HCT116 (cell line): ENCODE results near the gene TMEM150A. TPM values are rescaled to one million over a fixed set of nuclear protein-coding genes. Genes with fewer than 3 reads are reported as not detected.

Experiments
- ATAC-seq: fragments of 200-7000 bp; cut with Tn5 transposase; 2 replicates; pipeline ENCODE4 v1.9.1; 2020; ENCODE audit warnings: mild to moderate bottlenecking, moderate library complexity
- BruUV-seq: library from RNA; stranded (reverse); fragments of 400-500 nt; replicated peaks from 2 replicates; lab custom pipeline; 2021; lab: Mats Ljungman, UMichigan
- CTCF ChIA-PET: fragments of 300-600 bp; sonication (Branson Sonifier 250); formaldehyde crosslinking; loops from one replicate; lab custom pipeline; 2021; ENCODE audit warnings: antibody characterized with exemption; lab: Charles Lee
- POLR2A ChIA-PET: fragments of 300-600, 350-600 bp; sonication (Branson Sonifier 250); formaldehyde crosslinking; loops from one replicate; lab custom pipeline; 2021; ENCODE audit warnings: antibody characterized with exemption; lab: Charles Lee
- RAD21 ChIA-PET, 2 experiments: fragments of 300-600 bp; sonication (Branson Sonifier 250); formaldehyde crosslinking; loops; one replicate each; lab custom pipeline; 2023; ENCODE audit warnings: low total read pairs in 2 of 2; ENCODE audit not compliant: uncharacterized antibody in 2 of 2, unreplicated experiment in 2 of 2, low non-redundant PET in 1 of 2; lab: Charles Lee
- DNase-seq: peaks from one replicate; pipeline ENCODE4 v3.0.0-alpha.2; 2010; ENCODE audit warnings: low read depth, low spot score
- H2AFZ ChIP-seq: fragments of 200-600 bp; shearing (Covaris generic), sonication (generic); 2 replicates; pipeline ENCODE4 v1.6.1; 2017; ENCODE audit warnings: low read depth, mixed run types, mixed read lengths, antibody characterized with exemption, low read length; ENCODE audit not compliant: poor library complexity, severe bottlenecking
- H3K27ac ChIP-seq: 2 replicates; pipeline ENCODE4 v1.5.1; 2012; ENCODE audit warnings: low read depth, low read length
- H3K27me3 ChIP-seq: fragments of 200-600 bp; sonication (generic); 2 replicates; pipeline ENCODE4 v1.6.1; 2016; ENCODE audit warnings: mixed run types, low read length, mixed read lengths; ENCODE audit not compliant: insufficient read depth
- H3K36me3 ChIP-seq, 2 experiments: fragments of 200-500 bp in 1 of 2; fragments of 200-600 bp in 1 of 2; sonication (Bioruptor generic) in 1 of 2; sonication (generic) in 1 of 2; 2 replicates each; pipeline versions ENCODE4 v1.5.1 to v1.6.1; 2014 to 2016; ENCODE audit warnings: low read length in 2 of 2, inconsistent platforms in 1 of 2, mixed read lengths in 1 of 2, mixed run types in 1 of 2; ENCODE audit not compliant: insufficient read depth in 2 of 2, control insufficient read depth in 1 of 2
- H3K4me1 ChIP-seq, 2 experiments: fragments of 200-600 bp in 1 of 2; sonication (generic) in 1 of 2; 2 replicates each; pipeline versions ENCODE4 v1.5.1 to v1.6.1; 2012 to 2017; ENCODE audit warnings: low read length in 2 of 2, inconsistent platforms in 1 of 2, mild to moderate bottlenecking in 1 of 2, mixed read lengths in 1 of 2, mixed run types in 1 of 2, moderate library complexity in 1 of 2; ENCODE audit not compliant: insufficient read depth in 2 of 2, control insufficient read depth in 1 of 2
- H3K4me2 ChIP-seq: fragments of 200-600 bp; sonication (generic); 2 replicates; pipeline ENCODE4 v1.6.1; 2017; ENCODE audit warnings: mixed run types, low read length, mixed read lengths
- H3K4me3 ChIP-seq, 2 experiments: fragments of 200-600 bp in 1 of 2; sonication (generic) in 1 of 2; replicated peaks in 1 of 2; 2 replicates each; pipeline ENCODE4 v1.5.1; 2011 to 2016; ENCODE audit warnings: low read length in 2 of 2, control low read depth in 1 of 2, low read depth in 1 of 2, mild to moderate bottlenecking in 1 of 2, mixed read lengths in 1 of 2, mixed run types in 1 of 2
- H3K79me2 ChIP-seq: fragments of 200-600 bp; sonication (generic); 2 replicates; pipeline ENCODE4 v1.6.1; 2017; ENCODE audit warnings: mild to moderate bottlenecking, mixed run types, low read length, moderate library complexity, mixed read lengths; ENCODE audit not compliant: insufficient read depth
- H3K9ac ChIP-seq: fragments of 200-600 bp; sonication (generic); 2 replicates; pipeline ENCODE4 v1.6.1; 2016; ENCODE audit warnings: low read length, mixed read lengths
- H3K9me2 ChIP-seq: fragments of 200-600 bp; sonication (generic), shearing (Covaris generic); 2 replicates; pipeline ENCODE4 v1.6.1; 2017; ENCODE audit warnings: mixed run types, mild to moderate bottlenecking, moderate library complexity; ENCODE audit not compliant: insufficient read depth
- H3K9me3 ChIP-seq, 2 experiments: fragments of 200-500 bp in 1 of 2; fragments of 200-600 bp in 1 of 2; sonication (Bioruptor generic) in 1 of 2; sonication (generic) in 1 of 2; 2 replicates each; pipeline ENCODE4 v1.6.1; 2014 to 2017; ENCODE audit warnings: low read length in 2 of 2, mixed read lengths in 2 of 2, inconsistent platforms in 1 of 2, low read depth in 1 of 2, mild to moderate bottlenecking in 1 of 2, mixed run types in 1 of 2, moderate library complexity in 1 of 2; ENCODE audit not compliant: control insufficient read depth in 1 of 2, insufficient read depth in 1 of 2
- H4K20me1 ChIP-seq: fragments of 200-600 bp; sonication (generic), shearing (Covaris generic); 2 replicates; pipeline ENCODE4 v1.6.1; 2017; ENCODE audit warnings: mixed run types, mild to moderate bottlenecking, moderate library complexity; ENCODE audit not compliant: insufficient read depth
- ATF3 ChIP-seq: IDR thresholded peaks from 2 replicates; pipeline ENCODE4 v1.6.1; 2012
- CBX3 ChIP-seq: IDR thresholded peaks from 2 replicates; pipeline ENCODE4 v1.6.1; 2012; ENCODE audit warnings: low read depth
- CEBPB ChIP-seq: IDR thresholded peaks from 2 replicates; pipeline ENCODE4 v1.6.1; 2012; ENCODE audit warnings: low read depth
- CTCF ChIP-seq, 3 experiments: fragments of 200-600 bp in 1 of 3; sonication (generic) in 1 of 3; IDR thresholded peaks in 2 of 3; conservative IDR thresholded peaks in 1 of 3; 2 replicates each; pipeline ENCODE4 v1.5.1; 2012 to 2017; ENCODE audit warnings: low read depth in 2 of 3, low read length in 2 of 3, antibody characterized with exemption in 1 of 3, borderline replicate concordance in 1 of 3, control low read depth in 1 of 3, mild to moderate bottlenecking in 1 of 3, mixed read lengths in 1 of 3, mixed run types in 1 of 3, moderate library complexity in 1 of 3; ENCODE audit not compliant: insufficient read depth in 1 of 3
- EZH2 ChIP-seq: fragments of 200-600 bp; sonication (generic); IDR thresholded peaks from 2 replicates; pipeline ENCODE4 v1.6.1; 2017; ENCODE audit warnings: antibody characterized with exemption, mixed run types
- EZH2phosphoT487 ChIP-seq: fragments of 200-600 bp; IDR thresholded peaks from 2 replicates; pipeline ENCODE4 v1.6.1; 2018; ENCODE audit warnings: antibody characterized with exemption, borderline replicate concordance
- FOSL1 ChIP-seq: IDR thresholded peaks from 2 replicates; pipeline ENCODE4 v1.6.1; 2012; ENCODE audit warnings: low read depth
- JUND ChIP-seq: IDR thresholded peaks from 2 replicates; pipeline ENCODE4 v1.6.1; 2012
- MAX ChIP-seq: IDR thresholded peaks from 2 replicates; pipeline ENCODE4 v1.6.1; 2012
- POLR2A ChIP-seq: IDR thresholded peaks from 2 replicates; pipeline ENCODE4 v1.7.0; 2011; ENCODE audit warnings: borderline replicate concordance; ENCODE audit not compliant: insufficient read depth, insufficient read length; ENCODE audit errors: extremely low read depth
- POLR2AphosphoS5 ChIP-seq: IDR thresholded peaks from 2 replicates; pipeline ENCODE4 v1.6.1; 2011; ENCODE audit warnings: mild to moderate bottlenecking, low read depth, low read length, moderate library complexity
- RAD21 ChIP-seq: IDR thresholded peaks from 2 replicates; pipeline ENCODE4 v1.6.1; 2012; ENCODE audit warnings: low read depth, mild to moderate bottlenecking
- REST ChIP-seq: IDR thresholded peaks from 2 replicates; pipeline ENCODE4 v1.6.1; 2012; ENCODE audit warnings: low read depth
- SIN3A ChIP-seq: IDR thresholded peaks from 2 replicates; pipeline ENCODE4 v1.6.1; 2012; ENCODE audit warnings: low read depth
- SP1 ChIP-seq: IDR thresholded peaks from 2 replicates; pipeline ENCODE4 v1.6.1; 2012; ENCODE audit warnings: low read depth
- SRF ChIP-seq: IDR thresholded peaks from 2 replicates; pipeline ENCODE4 v1.6.1; 2012; ENCODE audit warnings: low read depth
- TCF7L2 ChIP-seq: IDR thresholded peaks from 2 replicates; pipeline ENCODE4 v1.7.0; 2011; ENCODE audit warnings: borderline replicate concordance, inconsistent platforms; ENCODE audit not compliant: insufficient read depth, insufficient read length; ENCODE audit errors: extremely low read depth
- ZBTB33 ChIP-seq: IDR thresholded peaks from 2 replicates; pipeline ENCODE4 v1.6.1; 2011; ENCODE audit warnings: mild to moderate bottlenecking, low read length, moderate library complexity; ENCODE audit not compliant: insufficient replicate concordance; ENCODE audit errors: extremely low read depth
- ZNF274 ChIP-seq: fragments of 200-500 bp; sonication (Bioruptor generic); IDR thresholded peaks from 2 replicates; pipeline ENCODE4 v1.6.1; 2014; ENCODE audit warnings: mild to moderate bottlenecking, low read depth, low read length, inconsistent platforms
- intact Hi-C: fragments of 100-400 bp; cut with micrococcal nuclease; formaldehyde crosslinking; loops from 2 replicates; pipeline ENCODE4 v1.10.0; 2022
- total RNA-seq: library from RNA; stranded (reverse); gene quantifications from one replicate; pipeline ENCODE4 v1.2.1, GENCODE V29; 2021; ENCODE audit not compliant: unreplicated experiment

Gene TMEM150A
- total RNA-seq, 1 experiment from 2014 or later = 9.9 TPM

- intact Hi-C loops = no loop called here
- ChIA-PET POLR2A (interaction anchor here (0.8 to 15.3 kb wide), 6 partner anchors 9 to 136 kb away, joined by 3 to 236 read pairs (median 3); partner anchors contain the start of genes MAT2A and SH2D6), RAD21 (interaction anchor here in 1 of 2 experiments (1.4 kb wide), 1 partner anchor 129 kb away, joined by 3 read pairs; no protein-coding TSS in a partner anchor), CTCF (interaction anchor here (0.9 to 5.0 kb wide), 4 partner anchors 10 to 135 kb away, joined by 3 to 118 read pairs (median 3); partner anchors contain the start of genes MAT2A and SH2D6)
- no peak for DNase-seq
- H3K9me2 ChIP-seq = no peaks in the 10 kb centered on the region
- ATAC-seq = no peak
- H2AFZ ChIP-seq = no peak overlapping the region
- no peaks in the 10 kb centered on the region for H3K9me3 ChIP-seq
- no peaks in the 10 kb centered on the region for H3K27me3 ChIP-seq
- H3K36me3 ChIP-seq = peaks cover 15 to 51% of the 10 kb centered on the region in 2 experiments; a peak in 3 of 4 replicates
- peaks cover 7% of the 10 kb centered on the region; the same call in 1 of the 2 replicates for H4K20me1 ChIP-seq
- no peak overlapping the region for H3K27ac ChIP-seq
- BruUV-seq = no TSS peak
- no peak overlapping the region for H3K4me2 ChIP-seq
- H3K9ac ChIP-seq = no peak overlapping the region
- H3K79me2 ChIP-seq = no peaks in the 10 kb centered on the region
- TF ChIP-seq SIN3A (no peak), ZNF274 (no peak), EZH2 (no peak), REST (no peak), ATF3 (no peak), JUND (no peak), CEBPB (no peak), EZH2phosphoT487 (no peak), SP1 (no peak), FOSL1 (no peak), RAD21 (no peak), TCF7L2 (no peak), CTCF (IDR thresholded peaks at IDR 0.05 in 2 of 3, conservative IDR thresholded peaks at IDR 0.05 in 1 of 3; ENCODE audit: borderline replicate concordance in 1 of 3, insufficient read depth in 1 of 3, low read depth in 2 of 3, low read length in 2 of 3) (no peak), MAX (no peak), CBX3 (no peak), POLR2AphosphoS5 (no peak), POLR2A (no peak), SRF (no peak), ZBTB33 (no peak)
- peaks cover 0 to 9% of the 10 kb centered on the region in 2 experiments; a peak in 1 of 4 replicates for H3K4me1 ChIP-seq
- no peak overlapping the region for H3K4me3 ChIP-seq
Measured at GRCh38 chr2:85549095-85549494, 53.4 kb downstream of the TMEM150A start.
